ENCODE results near the gene THSD4.

Gene THSD4

DNA sequence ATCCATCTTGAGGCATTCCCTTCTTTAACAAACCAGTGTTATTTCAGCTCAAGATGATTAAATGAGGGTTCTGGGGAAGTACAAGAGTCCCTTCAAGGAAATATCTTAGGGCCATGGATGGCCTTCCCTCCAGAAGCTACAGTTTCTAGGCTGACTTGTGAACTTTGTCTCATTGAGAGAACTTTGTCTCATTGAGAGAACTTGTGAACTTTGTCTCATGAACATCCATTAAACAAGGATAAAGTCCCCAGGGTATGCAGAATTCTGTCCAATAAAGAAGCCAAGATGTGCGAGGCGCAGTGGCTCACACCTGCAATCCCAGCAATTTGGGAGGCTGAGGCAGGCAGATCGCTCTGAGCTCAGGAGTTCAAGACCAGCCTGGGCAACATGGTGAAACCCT, 341.5 kb downstream of the THSD4 start:
- H3K27me3 ChIP-seq (ENCODE audit: control insufficient read depth in 1 of 2, insufficient read depth in 2 of 2, low read length in 2 of 2), result no peaks in the 10 kb centered on the region
- H3K27ac ChIP-seq (ENCODE audit: low read depth, low read length), result no peak overlapping the region
- H3K4me1 ChIP-seq (ENCODE audit: control insufficient read depth in 1 of 2, insufficient read depth in 2 of 2, low read length in 2 of 2), result peaks cover 46% of the 10 kb centered on the region in 2 donors

DNA sequence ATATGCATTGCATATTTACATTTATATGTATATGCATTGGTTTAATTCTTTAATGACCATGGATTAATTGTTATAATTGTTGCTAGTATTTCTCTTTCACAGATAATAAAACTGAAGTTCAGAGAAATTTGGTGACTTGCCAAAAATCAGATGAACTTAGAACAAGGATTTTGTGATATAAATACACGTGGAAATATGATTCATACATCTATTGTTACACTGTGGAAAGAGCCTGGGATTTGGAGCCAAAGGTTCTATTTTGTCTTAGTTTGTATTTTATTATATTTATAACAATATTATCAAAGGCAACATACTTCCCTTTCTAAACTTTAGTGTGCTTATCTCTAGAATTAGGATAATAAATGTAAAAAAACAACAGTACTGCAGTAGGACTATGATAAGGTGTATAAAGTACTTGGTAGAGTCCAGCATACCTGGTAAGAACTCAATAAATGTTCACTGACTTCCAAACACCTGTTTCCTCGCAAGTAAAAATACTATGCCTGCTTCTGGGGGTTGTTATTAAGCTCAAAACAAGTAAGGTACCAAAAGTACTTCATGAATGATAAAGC, 342.9 kb downstream of the THSD4 start:
- Histone ChIP-seq H3K27ac (ENCODE audit: low read depth, low read length) (no peak overlapping the region), H3K4me1 (ENCODE audit: control insufficient read depth in 1 of 2, insufficient read depth in 2 of 2, low read length in 2 of 2) (peaks cover 36 to 39% of the 10 kb centered on the region in 2 donors), H3K36me3 (ENCODE audit: control insufficient read depth in 1 of 2, insufficient read depth in 2 of 2, low read length in 2 of 2) (no peaks in the 10 kb centered on the region), H3K4me3 (ENCODE audit: low read depth in 1 of 2, low read length in 2 of 2) (no peak overlapping the region), H3K27me3 (ENCODE audit: control insufficient read depth in 1 of 2, insufficient read depth in 2 of 2, low read length in 2 of 2) (no peaks in the 10 kb centered on the region), H3K9me3 (ENCODE audit: control insufficient read depth in 1 of 2, low read length in 2 of 2) (no peaks in the 10 kb centered on the region), H3K9ac (ENCODE audit: low read depth in 1 of 2, low read length in 2 of 2) (no peak overlapping the region)

More for the DNA sequence above, 341.5 kb downstream of the THSD4 start:
- Histone ChIP-seq H3K9ac (ENCODE audit: low read depth in 1 of 2, low read length in 2 of 2) (no peak overlapping the region), H3K4me3 (ENCODE audit: low read depth in 1 of 2, low read length in 2 of 2) (no peak overlapping the region), H3K9me3 (ENCODE audit: control insufficient read depth in 1 of 2, low read length in 2 of 2) (no peaks in the 10 kb centered on the region), H3K36me3 (ENCODE audit: control insufficient read depth in 1 of 2, insufficient read depth in 2 of 2, low read length in 2 of 2) (no peaks in the 10 kb centered on the region)

DNA sequence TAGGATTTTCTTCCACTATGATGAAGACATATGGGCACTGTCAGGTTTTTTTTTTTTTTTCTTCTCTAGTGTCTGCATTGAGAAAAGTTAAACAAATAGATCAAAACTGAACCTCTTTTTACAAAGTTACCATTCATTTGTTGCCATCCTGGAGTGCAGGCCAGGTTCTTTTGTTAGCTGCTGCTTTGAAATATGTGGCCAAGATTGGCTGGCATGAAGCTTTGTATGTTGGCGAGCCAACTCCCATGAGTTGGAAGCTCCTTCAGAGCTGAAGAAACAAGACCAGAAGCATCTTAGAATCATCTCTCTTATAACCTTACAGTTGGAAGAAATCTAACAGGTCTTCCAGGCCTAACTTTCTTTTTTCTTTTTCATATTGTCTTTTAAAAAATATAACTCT, 346.5 kb downstream of the THSD4 start:
- H3K36me3 ChIP-seq (ENCODE audit: control insufficient read depth in 1 of 2, insufficient read depth in 2 of 2, low read length in 2 of 2), result no peaks in the 10 kb centered on the region
- H3K9ac ChIP-seq (ENCODE audit: low read depth in 1 of 2, low read length in 2 of 2), result no peak overlapping the region
- no peak overlapping the region for H3K27ac ChIP-seq (ENCODE audit: low read depth, low read length)
- H3K4me1 ChIP-seq (ENCODE audit: control insufficient read depth in 1 of 2, insufficient read depth in 2 of 2, low read length in 2 of 2), result peaks cover 26 to 32% of the 10 kb centered on the region in 2 donors
- H3K4me3 ChIP-seq (ENCODE audit: low read depth in 1 of 2, low read length in 2 of 2), result no peak overlapping the region
- H3K27me3 ChIP-seq (ENCODE audit: control insufficient read depth in 1 of 2, insufficient read depth in 2 of 2, low read length in 2 of 2), result no peaks in the 10 kb centered on the region
- H3K9me3 ChIP-seq (ENCODE audit: control insufficient read depth in 1 of 2, low read length in 2 of 2), result no peaks in the 10 kb centered on the region

DNA sequence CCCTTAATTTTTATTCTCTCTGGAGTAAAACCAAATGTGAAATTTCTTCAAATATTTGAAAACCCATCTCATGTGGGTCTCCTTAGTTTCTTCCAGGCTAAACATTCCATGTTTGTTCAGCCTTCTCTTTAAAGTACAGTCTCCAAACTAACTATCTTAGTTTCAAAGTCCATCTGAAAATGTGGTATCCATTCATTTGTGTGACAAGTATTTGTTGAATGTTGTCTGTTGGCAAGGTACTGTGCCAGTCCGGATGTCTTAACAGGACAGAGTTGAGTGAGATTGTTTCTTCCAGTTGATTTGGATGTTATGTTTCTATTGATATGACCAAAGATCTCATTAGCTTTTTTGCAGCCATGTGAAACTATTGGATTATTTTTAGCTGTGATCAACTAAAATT, 347.4 kb downstream of the THSD4 start:
- no peaks in the 10 kb centered on the region for H3K36me3 ChIP-seq (ENCODE audit: control insufficient read depth in 1 of 2, insufficient read depth in 2 of 2, low read length in 2 of 2)
- peaks cover 18 to 27% of the 10 kb centered on the region in 2 donors for H3K4me1 ChIP-seq (ENCODE audit: control insufficient read depth in 1 of 2, insufficient read depth in 2 of 2, low read length in 2 of 2)
- H3K4me3 ChIP-seq (ENCODE audit: low read depth in 1 of 2, low read length in 2 of 2), result no peak overlapping the region
- H3K9ac ChIP-seq (ENCODE audit: low read depth in 1 of 2, low read length in 2 of 2), result no peak overlapping the region
- no peaks in the 10 kb centered on the region for H3K27me3 ChIP-seq (ENCODE audit: control insufficient read depth in 1 of 2, insufficient read depth in 2 of 2, low read length in 2 of 2)
- no peaks in the 10 kb centered on the region for H3K9me3 ChIP-seq (ENCODE audit: control insufficient read depth in 1 of 2, low read length in 2 of 2)
- H3K27ac ChIP-seq (ENCODE audit: low read depth, low read length), result no peak overlapping the region

DNA sequence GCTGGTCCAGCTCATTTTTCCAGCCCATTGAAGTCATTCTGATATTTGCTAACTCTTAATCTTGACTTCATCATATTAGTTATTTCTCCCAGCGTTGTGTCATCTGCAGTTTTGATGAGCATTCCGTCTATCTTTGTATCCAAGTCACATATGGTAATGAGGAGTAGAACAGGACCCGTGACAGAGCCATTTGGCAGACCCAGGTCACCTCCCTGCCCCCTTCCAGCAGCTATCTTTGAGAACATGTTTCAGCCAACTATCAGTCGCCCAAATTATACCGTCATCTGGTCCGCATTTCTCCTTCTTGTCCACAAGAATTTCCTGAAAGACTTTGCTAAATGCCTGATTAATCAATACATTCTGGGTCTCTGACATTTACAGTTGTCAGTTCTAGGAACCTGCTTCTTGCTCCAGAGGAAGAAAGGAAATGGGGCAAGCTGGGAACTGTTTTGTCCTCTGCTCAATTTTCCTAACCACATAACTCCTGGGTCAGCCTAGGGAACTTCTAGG, 347.9 kb downstream of the THSD4 start:
- Histone ChIP-seq H3K9me3 (ENCODE audit: control insufficient read depth in 1 of 2, low read length in 2 of 2) (no peaks in the 10 kb centered on the region), H3K4me1 (ENCODE audit: control insufficient read depth in 1 of 2, insufficient read depth in 2 of 2, low read length in 2 of 2) (peaks cover 16 to 25% of the 10 kb centered on the region in 2 donors)

DNA sequence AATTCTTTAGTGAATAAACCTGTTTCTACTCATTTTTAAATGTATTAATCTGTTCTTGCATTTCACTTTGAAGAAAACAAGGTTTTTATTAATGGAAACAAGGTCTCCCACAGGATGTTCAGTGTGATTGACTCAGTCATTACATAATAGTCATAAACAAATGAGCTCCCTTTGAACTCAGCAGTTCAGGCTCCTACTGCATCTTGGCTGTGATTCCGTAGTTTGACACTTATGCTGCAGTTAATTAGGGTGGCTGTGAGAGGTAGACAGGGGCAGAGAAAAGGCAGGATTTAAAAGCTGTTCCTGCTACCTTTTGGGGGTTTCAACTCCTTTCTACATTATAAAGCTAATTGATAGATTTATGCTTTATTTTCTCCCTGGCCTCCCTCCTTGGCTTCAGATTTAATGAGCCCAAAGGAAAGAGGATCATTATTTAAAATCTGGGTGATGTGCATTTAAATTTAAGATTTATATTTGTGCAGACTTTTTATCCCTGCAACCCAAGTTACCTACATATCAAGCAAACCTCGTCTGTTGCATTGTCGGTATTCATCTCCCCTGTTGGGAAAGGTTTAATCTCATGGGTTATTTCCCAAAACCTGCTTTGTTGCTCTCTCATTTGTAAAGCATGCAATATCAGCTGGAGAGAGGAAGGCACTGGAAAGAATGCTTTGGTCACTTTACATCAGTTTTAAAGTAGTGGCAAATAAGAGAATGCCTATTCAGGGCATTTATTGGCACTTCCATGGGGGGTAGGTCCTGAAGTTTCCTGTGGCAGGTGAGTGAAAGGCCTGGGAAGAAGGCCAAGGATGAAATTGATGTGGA, 350.1 kb downstream of the THSD4 start:
- Histone ChIP-seq H3K9me3 (ENCODE audit: control insufficient read depth in 1 of 2, low read length in 2 of 2) (no peaks in the 10 kb centered on the region), H3K27ac (ENCODE audit: low read depth, low read length) (no peak overlapping the region), H3K9ac (ENCODE audit: low read depth in 1 of 2, low read length in 2 of 2) (no peak overlapping the region), H3K4me3 (ENCODE audit: low read depth in 1 of 2, low read length in 2 of 2) (no peak overlapping the region), H3K4me1 (ENCODE audit: control insufficient read depth in 1 of 2, insufficient read depth in 2 of 2, low read length in 2 of 2) (peaks cover 10% of the 10 kb centered on the region in 2 donors), H3K36me3 (ENCODE audit: control insufficient read depth in 1 of 2, insufficient read depth in 2 of 2, low read length in 2 of 2) (no peaks in the 10 kb centered on the region), H3K27me3 (ENCODE audit: control insufficient read depth in 1 of 2, insufficient read depth in 2 of 2, low read length in 2 of 2) (no peaks in the 10 kb centered on the region)

More for the DNA sequence above, 347.9 kb downstream of the THSD4 start:
- Histone ChIP-seq H3K36me3 (ENCODE audit: control insufficient read depth in 1 of 2, insufficient read depth in 2 of 2, low read length in 2 of 2) (no peaks in the 10 kb centered on the region), H3K27me3 (ENCODE audit: control insufficient read depth in 1 of 2, insufficient read depth in 2 of 2, low read length in 2 of 2) (no peaks in the 10 kb centered on the region), H3K27ac (ENCODE audit: low read depth, low read length) (no peak overlapping the region), H3K4me3 (ENCODE audit: low read depth in 1 of 2, low read length in 2 of 2) (no peak overlapping the region), H3K9ac (ENCODE audit: low read depth in 1 of 2, low read length in 2 of 2) (no peak overlapping the region)

DNA sequence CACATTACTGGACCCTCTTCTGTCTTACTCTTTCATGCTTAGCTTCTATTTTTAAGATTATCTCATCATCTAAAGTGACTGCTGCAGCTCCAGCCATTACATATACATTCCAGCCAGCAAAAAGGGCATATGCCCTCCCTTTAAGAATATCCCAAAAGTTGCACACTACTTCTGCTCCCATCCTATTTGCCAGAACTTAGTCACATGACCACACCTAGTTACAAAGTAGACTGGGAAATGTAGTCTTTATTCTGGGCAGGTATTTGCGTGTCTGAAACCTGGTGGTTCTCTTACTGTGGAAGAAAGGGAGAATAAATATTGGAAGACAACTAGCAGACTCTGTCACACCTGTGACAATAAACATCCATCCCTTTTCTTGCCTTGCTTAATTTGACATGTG, 353.4 kb downstream of the THSD4 start:
- no peaks in the 10 kb centered on the region for H3K36me3 ChIP-seq (ENCODE audit: control insufficient read depth in 1 of 2, insufficient read depth in 2 of 2, low read length in 2 of 2)
- no peak overlapping the region for H3K27ac ChIP-seq (ENCODE audit: low read depth, low read length)
- H3K4me3 ChIP-seq (ENCODE audit: low read depth in 1 of 2, low read length in 2 of 2), result no peak overlapping the region
- H3K4me1 ChIP-seq (ENCODE audit: control insufficient read depth in 1 of 2, insufficient read depth in 2 of 2, low read length in 2 of 2), result peaks cover 5 to 6% of the 10 kb centered on the region in 2 donors
- no peaks in the 10 kb centered on the region for H3K9me3 ChIP-seq (ENCODE audit: control insufficient read depth in 1 of 2, low read length in 2 of 2)
- H3K9ac ChIP-seq (ENCODE audit: low read depth in 1 of 2, low read length in 2 of 2), result no peak overlapping the region
- H3K27me3 ChIP-seq (ENCODE audit: control insufficient read depth in 1 of 2, insufficient read depth in 2 of 2, low read length in 2 of 2), result no peaks in the 10 kb centered on the region

DNA sequence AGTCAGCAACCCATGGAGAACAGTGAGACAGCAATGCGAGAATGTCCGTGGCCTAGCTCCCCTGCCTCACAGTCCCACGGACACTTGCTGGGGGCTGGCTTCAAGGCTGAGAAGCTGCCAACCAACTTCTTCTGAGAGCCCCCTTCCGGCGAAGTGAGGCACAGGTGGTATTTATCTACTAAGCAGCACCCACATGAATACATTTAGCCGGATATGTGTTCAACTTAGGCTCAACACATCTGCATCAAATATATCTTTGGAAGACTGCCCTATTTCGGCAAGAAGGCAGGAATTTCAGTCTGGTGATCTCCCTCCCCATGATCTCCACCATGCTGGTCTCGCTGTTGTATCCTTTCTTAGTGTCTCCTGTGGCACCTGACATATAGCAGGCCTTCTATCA, 354.1 kb downstream of the THSD4 start:
- Histone ChIP-seq H3K27ac (ENCODE audit: low read depth, low read length) (no peak overlapping the region), H3K9ac (ENCODE audit: low read depth in 1 of 2, low read length in 2 of 2) (no peak overlapping the region), H3K9me3 (ENCODE audit: control insufficient read depth in 1 of 2, low read length in 2 of 2) (no peaks in the 10 kb centered on the region), H3K4me1 (ENCODE audit: control insufficient read depth in 1 of 2, insufficient read depth in 2 of 2, low read length in 2 of 2) (peaks cover 5 to 6% of the 10 kb centered on the region in 2 donors), H3K4me3 (ENCODE audit: low read depth in 1 of 2, low read length in 2 of 2) (no peak overlapping the region), H3K27me3 (ENCODE audit: control insufficient read depth in 1 of 2, insufficient read depth in 2 of 2, low read length in 2 of 2) (no peaks in the 10 kb centered on the region), H3K36me3 (ENCODE audit: control insufficient read depth in 1 of 2, insufficient read depth in 2 of 2, low read length in 2 of 2) (no peaks in the 10 kb centered on the region)

DNA sequence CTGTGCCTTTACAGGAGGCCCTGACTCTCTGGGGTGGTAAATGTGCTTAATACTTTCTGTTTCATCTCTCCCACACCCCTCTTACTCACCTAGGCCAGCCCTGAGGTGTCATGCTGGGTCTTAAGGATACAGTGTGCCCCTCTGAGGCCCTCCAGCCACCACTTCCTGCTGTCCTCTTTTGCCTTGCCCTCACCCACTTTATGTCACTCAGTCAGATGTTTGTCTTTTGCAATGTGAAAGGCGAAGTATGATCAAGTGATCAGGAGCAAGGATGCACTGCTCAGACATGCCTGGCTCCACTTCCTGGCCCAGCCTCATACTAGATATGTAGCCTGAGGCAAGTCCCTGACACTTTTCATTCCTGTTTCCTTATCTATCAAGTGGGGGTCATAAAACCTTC, 356.1 kb downstream of the THSD4 start:
- H3K9ac ChIP-seq (ENCODE audit: low read depth in 1 of 2, low read length in 2 of 2), result no peak overlapping the region
- H3K27me3 ChIP-seq (ENCODE audit: control insufficient read depth in 1 of 2, insufficient read depth in 2 of 2, low read length in 2 of 2), result no peaks in the 10 kb centered on the region
- H3K4me1 ChIP-seq (ENCODE audit: control insufficient read depth in 1 of 2, insufficient read depth in 2 of 2, low read length in 2 of 2), result no peaks in the 10 kb centered on the region
- no peaks in the 10 kb centered on the region for H3K36me3 ChIP-seq (ENCODE audit: control insufficient read depth in 1 of 2, insufficient read depth in 2 of 2, low read length in 2 of 2)
- no peak overlapping the region for H3K27ac ChIP-seq (ENCODE audit: low read depth, low read length)
- H3K4me3 ChIP-seq (ENCODE audit: low read depth in 1 of 2, low read length in 2 of 2), result no peak overlapping the region
- no peaks in the 10 kb centered on the region for H3K9me3 ChIP-seq (ENCODE audit: control insufficient read depth in 1 of 2, low read length in 2 of 2)

DNA sequence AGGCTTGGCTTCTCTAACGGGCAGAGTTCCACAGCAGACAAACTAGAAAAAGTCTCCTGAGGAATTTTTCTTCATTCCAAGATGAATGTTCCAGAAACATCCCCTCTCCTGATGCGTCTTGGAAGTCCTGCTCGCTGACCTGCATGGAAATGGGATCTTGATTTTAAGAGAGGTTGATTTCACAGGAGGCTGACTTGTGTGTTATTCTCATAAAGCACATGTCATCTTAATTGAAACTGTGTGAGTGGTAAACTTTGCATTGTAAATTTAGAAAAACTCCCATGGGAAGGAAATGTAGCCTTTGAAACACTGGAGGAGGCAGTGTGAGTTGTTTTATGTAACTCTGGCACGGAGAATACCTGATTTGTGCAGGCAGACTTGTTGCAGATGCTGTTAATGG, 357.3 kb downstream of the THSD4 start:
- no peaks in the 10 kb centered on the region for H3K4me1 ChIP-seq (ENCODE audit: control insufficient read depth in 1 of 2, insufficient read depth in 2 of 2, low read length in 2 of 2)
- H3K27ac ChIP-seq (ENCODE audit: low read depth, low read length), result no peak overlapping the region
- H3K9ac ChIP-seq (ENCODE audit: low read depth in 1 of 2, low read length in 2 of 2), result no peak overlapping the region
- no peaks in the 10 kb centered on the region for H3K36me3 ChIP-seq (ENCODE audit: control insufficient read depth in 1 of 2, insufficient read depth in 2 of 2, low read length in 2 of 2)
- H3K9me3 ChIP-seq (ENCODE audit: control insufficient read depth in 1 of 2, low read length in 2 of 2), result no peaks in the 10 kb centered on the region
- no peak overlapping the region for H3K4me3 ChIP-seq (ENCODE audit: low read depth in 1 of 2, low read length in 2 of 2)
- H3K27me3 ChIP-seq (ENCODE audit: control insufficient read depth in 1 of 2, insufficient read depth in 2 of 2, low read length in 2 of 2), result no peaks in the 10 kb centered on the region

Measured in duodenal mucosa (tissue), 2 donors.